Right lobe of liver (tissue), 6 donors: ENCODE results near the gene SETBP1. TPM values are rescaled to one million over a fixed set of nuclear protein-coding genes. Genes with fewer than 3 reads are reported as not detected.

Source experiments
- ATAC-seq, 4 donors: fragments of 200-7000 bp; cut with Tn5 transposase; one replicate each; pipeline ENCODE4 v1.9.1; 2020; ENCODE audit warnings: mild to moderate bottlenecking in 4 of 4, moderate library complexity in 4 of 4
- DNase-seq, 3 donors: peaks; one replicate each; pipeline ENCODE4 v3.0.0-alpha.2; 2020
- H3K27ac ChIP-seq, 3 donors: fragments of 200-600 bp; one replicate each; pipeline ENCODE4 v1.8.0; 2022
- H3K27me3 ChIP-seq, 2 donors: fragments of 200-600 bp; one replicate each; pipeline ENCODE4 v1.8.0; 2022
- H3K36me3 ChIP-seq, 4 donors: fragments of 200-600 bp; sonication (generic) in 1 of 4; one replicate each; pipeline versions ENCODE4 v1.5.1 to v1.8.0; 2017 to 2022; ENCODE audit warnings: control low read depth in 1 of 4
- H3K4me1 ChIP-seq, 4 donors: fragments of 200-600 bp; sonication (generic) in 1 of 4; one replicate each; pipeline versions ENCODE4 v1.5.1 to v1.8.0; 2017 to 2022; ENCODE audit warnings: control low read depth in 1 of 4
- H3K4me3 ChIP-seq, 3 donors: fragments of 200-600 bp; one replicate each; pipeline ENCODE4 v1.8.0; 2022
- H3K9me3 ChIP-seq, 4 donors: fragments of 200-600 bp; sonication (generic) in 1 of 4; one replicate each; pipeline versions ENCODE4 v1.5.1 to v1.8.0; 2017 to 2022; ENCODE audit warnings: control low read depth in 1 of 4
- CTCF ChIP-seq, 4 donors: fragments of 200-600 bp in 3 of 4; fragments of 450-650 bp in 1 of 4; IDR thresholded peaks; one replicate each; pipeline versions ENCODE4 v1.5.1 to v1.8.0; 2016 to 2022; ENCODE audit warnings: antibody characterized with exemption in 4 of 4, mild to moderate bottlenecking in 2 of 4
- POLR2A ChIP-seq: fragments of 450-650 bp; IDR thresholded peaks from one replicate; pipeline ENCODE4 v1.6.1; 2017; ENCODE audit warnings: antibody characterized with exemption, mild to moderate bottlenecking
- WGBS: methylation state at CpG from one replicate; pipeline ENCODE4 v1.1.6; 2018; ENCODE audit warnings: low coverage, low lambda C conversion rate; ENCODE audit not compliant: insufficient coverage; ENCODE audit errors: missing lambda C conversion rate; 5-methylcytosine and 5-hydroxymethylcytosine counted together
- intact Hi-C, 2 donors: fragments of 100-400 bp; cut with DNase I; formaldehyde crosslinking; loops; one replicate each; pipeline versions ENCODE4 v1.11.2 to v1.14.1; 2022
- total RNA-seq, 6 experiments: library from RNA; depleted of rRNA in 2 of 6; stranded (reverse); fragments of >200 nt in 2 of 6; fragmentation: NEBNext Ultra II Directional in 3 of 6; extraction: Animal tissue kit (Norgen Biotek cat#: 25700) in 3 of 6; gene quantifications; one replicate each; pipeline versions ENCODE4 v1.1.0 to v1.2.4, GENCODE V29; 2016 to 2023
- donor health status: DM: no; HTN: yes; CAD: no.
- donor health status: DM: no; HTN: no; CAD: no.
- donor health status: DM: no; HTN: no; CAD: no.
- donor health status: DM: no; HTN: yes; CAD: no.
- donor health status: DM: no; HTN: yes; CAD: no.

The SETBP1 gene
- total RNA-seq, 6 experiments from 2014 or later = 14.3 to 29.1 (median 16.6) TPM

- intact Hi-C loops = no loop called here
- DNase-seq (no peak), ATAC-seq (no peak)
- TF ChIP-seq CTCF (IDR thresholded peaks at IDR 0.05) (no peak), POLR2A (no peak)
- peaks cover 0 to 55% (median 5%) of the 10 kb centered on the region in 4 donors for H3K4me1 ChIP-seq
- no peaks in the 10 kb centered on the region for H3K36me3 ChIP-seq
- 86% methylated on average over 3 of the region's 3 CpGs for WGBS
- no peaks in the 10 kb centered on the region for H3K9me3 ChIP-seq
- H3K27ac ChIP-seq = peak overlapping the region in 2 of 3 donors; percentile 25 to 66
- H3K4me3 ChIP-seq = no peak overlapping the region
- no peaks in the 10 kb centered on the region for H3K27me3 ChIP-seq
Measured at GRCh38 chr18:44802508-44802907, 121.8 kb downstream of the SETBP1 start.

- H3K36me3 ChIP-seq = no peaks in the 10 kb centered on the region
- H3K9me3 ChIP-seq = no peaks in the 10 kb centered on the region
- DNase-seq = no peak
- TF ChIP-seq CTCF (IDR thresholded peaks at IDR 0.05) = no peak
- TF ChIP-seq POLR2A = no peak
- peak overlapping the region in 2 of 3 donors; percentile 25 to 66 for H3K27ac ChIP-seq
- H3K27me3 ChIP-seq = no peaks in the 10 kb centered on the region
- WGBS = 44% methylated on average over 5 of the region's 7 CpGs
- H3K4me3 ChIP-seq = no peak overlapping the region
- intact Hi-C loops = no loop called here
- peaks cover 0 to 58% (median 6%) of the 10 kb centered on the region in 4 donors for H3K4me1 ChIP-seq
- peak; percentile 38 to 63 (median 52) for ATAC-seq
Measured at GRCh38 chr18:44803019-44803650, 122.4 kb downstream of the SETBP1 start.

GRCh38 chr18:44804033-44804432 lies 123.3 kb downstream of the SETBP1 start:
- H3K36me3 ChIP-seq = no peaks in the 10 kb centered on the region
- no peaks in the 10 kb centered on the region for H3K27me3 ChIP-seq
- no peak overlapping the region for H3K4me3 ChIP-seq
- DNase-seq = no peak
- ATAC-seq = no peak
- intact Hi-C loops = no loop called here
- no peaks in the 10 kb centered on the region for H3K9me3 ChIP-seq
- H3K27ac ChIP-seq = peak overlapping the region in 1 of 3 donors; percentile 66
- TF ChIP-seq CTCF (IDR thresholded peaks at IDR 0.05) = no peak
- TF ChIP-seq POLR2A = no peak
- peaks cover 0 to 56% (median 8%) of the 10 kb centered on the region in 4 donors for H3K4me1 ChIP-seq
- 97% methylated on average over 2 of the region's 2 CpGs for WGBS

- no peak for TF ChIP-seq POLR2A
- TF ChIP-seq CTCF (IDR thresholded peaks at IDR 0.05) = no peak
- ATAC-seq = no peak
- Histone ChIP-seq H3K9me3 (no peaks in the 10 kb centered on the region), H3K36me3 (no peaks in the 10 kb centered on the region), H3K27me3 (no peaks in the 10 kb centered on the region), H3K27ac (peak overlapping the region in 1 of 3 donors; percentile 75), H3K4me3 (no peak overlapping the region), H3K4me1 (peaks cover 0 to 44% (median 8%) of the 10 kb centered on the region in 4 donors)
- 80% methylated on average over 2 of the region's 3 CpGs for WGBS
- no peak for DNase-seq
- intact Hi-C loops = no loop called here
Measured at GRCh38 chr18:44805176-44805575, 124.5 kb downstream of the SETBP1 start.
